ENCODE data around the gene FAM107A. TPM values are rescaled to one million over a fixed set of nuclear protein-coding genes. Genes with fewer than 3 reads are reported as not detected.

The FAM107A gene
- polyA plus RNA-seq, 1 donor: 0.72 TPM

DNA sequence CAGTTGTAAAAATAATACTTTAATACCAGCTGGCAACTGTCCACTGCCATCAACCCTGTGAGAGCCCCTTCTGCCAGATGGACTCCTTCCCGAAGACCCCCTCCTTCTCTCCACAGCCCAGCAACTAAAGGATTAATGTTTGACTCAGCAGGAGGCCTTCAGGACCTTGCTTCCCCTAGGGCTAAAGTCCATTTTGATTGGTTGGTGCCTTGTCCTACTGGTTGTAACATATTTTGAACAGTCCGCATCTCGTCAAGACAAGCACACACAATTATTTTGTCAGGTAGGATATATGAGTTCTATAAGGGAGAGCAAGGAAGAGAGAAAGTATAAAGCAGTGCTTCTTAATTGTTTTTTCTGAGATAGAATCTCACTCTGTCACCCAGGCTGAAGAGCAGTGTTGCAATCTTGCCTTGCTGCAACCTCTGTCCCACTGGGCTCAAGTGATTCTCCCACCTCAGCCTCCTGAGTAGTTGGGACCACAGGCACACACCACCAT lies 58.9 kb downstream of the FAM107A start:
- DNase-seq (ENCODE audit: low read depth): no peak

DNA sequence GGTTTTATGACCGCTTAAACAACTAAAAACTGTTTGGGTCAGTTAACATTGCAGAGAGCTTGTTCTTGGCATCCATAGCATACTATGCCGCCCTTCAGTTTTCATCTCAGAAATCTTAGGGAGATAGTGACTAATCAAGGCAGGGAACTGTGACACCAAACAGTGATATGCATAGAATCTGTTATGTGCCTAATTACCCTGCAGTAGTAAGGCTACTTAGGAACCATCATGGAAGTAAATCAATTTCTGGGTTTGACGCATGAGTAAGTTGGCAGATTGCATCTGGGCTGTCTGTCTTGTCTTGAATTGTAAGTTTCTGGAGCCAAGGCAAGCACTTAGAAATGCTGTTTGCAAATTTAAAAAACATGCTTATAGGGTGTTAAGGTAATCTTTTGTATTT lies 62.8 kb downstream of the FAM107A start:
- DNase-seq (ENCODE audit: low read depth): no peak

Other genes with a start within 250 kb of the FAM107A start
- 19.4 TPM for gene PXK, start 244.5 kb downstream of the FAM107A start, polyA plus RNA-seq (ENCODE audit: insufficient read length)
- 81.6 TPM for gene PDHB, start 143.6 kb downstream of the FAM107A start, polyA plus RNA-seq (ENCODE audit: insufficient read length)
- gene KCTD6, start 85.3 kb downstream of the FAM107A start, polyA plus RNA-seq (ENCODE audit: insufficient read length): 11.7 TPM
- 22.2 TPM for gene ACOX2, start 40.2 kb downstream of the FAM107A start, polyA plus RNA-seq (ENCODE audit: insufficient read length)
- not detected for gene FAM3D, start 89.4 kb upstream of the FAM107A start, polyA plus RNA-seq (ENCODE audit: insufficient read length)